Head of caudate nucleus (tissue), 42 donors: ENCODE data around the gene PRKAG1.

Source experiments
- DNase-seq, 42 donors: peaks; one replicate each; pipeline versions ENCODE4 v3.0.0 to v3.0.0-alpha.2; 2020 to 2021; ENCODE audit warnings: mixed read lengths in 7 of 42
- intact Hi-C: fragments of 100-400 bp; cut with DNase I; formaldehyde crosslinking; loops from one replicate; pipeline ENCODE4 v1.15.0; 2022

The PRKAG1 gene

GRCh38 chr12:48993787-48994186 is 24.8 kb downstream of the PRKAG1 start:
- intact Hi-C loops, result no loop called here
- DNase-seq, result no peak

- intact Hi-C loops, result no loop called here
- DNase-seq, result no peak
Observed at GRCh38 chr12:48991247-48992050, 27.1 kb downstream of the PRKAG1 start.

- no peak for DNase-seq
- intact Hi-C loops, result no loop called here
Observed at GRCh38 chr12:48990552-48990951, 28.0 kb downstream of the PRKAG1 start.

- DNase-seq, result peak in 39 of 42 donors; percentile 39 to 90 (median 74)
- intact Hi-C loops, result no loop called here
Observed at GRCh38 chr12:48988030-48988649, 30.4 kb downstream of the PRKAG1 start.

GRCh38 chr12:48986720-48987291 is 31.8 kb downstream of the PRKAG1 start:
- DNase-seq, result no peak
- intact Hi-C loops, result no loop called here

- DNase-seq, result no peak
- intact Hi-C loops, result no loop called here
Observed at GRCh38 chr12:48985901-48986300, 32.7 kb downstream of the PRKAG1 start.

- intact Hi-C loops, result no loop called here
- DNase-seq, result peak in 12 of 42 donors; percentile 22 to 80 (median 49)
Observed at GRCh38 chr12:48985475-48985897, 33.1 kb downstream of the PRKAG1 start.

GRCh38 chr12:48982397-48983080 is 36.0 kb downstream of the PRKAG1 start:
- intact Hi-C loops, result no loop called here
- DNase-seq, result peak in 2 of 42 donors; percentile 34 to 52

GRCh38 chr12:48981757-48982157 is 36.8 kb downstream of the PRKAG1 start:
- peak in 1 of 42 donors; percentile 13 for DNase-seq
- intact Hi-C loops, result no loop called here

- intact Hi-C loops, result no loop called here
- DNase-seq, result peak in 35 of 42 donors; percentile 31 to 83 (median 68)
Observed at GRCh38 chr12:48980953-48981756, 37.4 kb downstream of the PRKAG1 start.

GRCh38 chr12:48980389-48980952 is 38.1 kb downstream of the PRKAG1 start:
- no peak for DNase-seq
- intact Hi-C loops, result no loop called here

GRCh38 chr12:48979602-48980388 is 38.8 kb downstream of the PRKAG1 start:
- DNase-seq, result peak in 1 of 42 donors; percentile 29
- intact Hi-C loops, result no loop called here

GRCh38 chr12:48978741-48979601 is 39.6 kb downstream of the PRKAG1 start:
- intact Hi-C loops, result no loop called here
- peak in 1 of 42 donors; percentile 9 for DNase-seq

GRCh38 chr12:48978291-48978740 is 40.3 kb downstream of the PRKAG1 start, which contains the start of gene WNT1:
Gene WNT1 (plus strand): TSS chr12:48978322. CDS start chr12:48978651, 329 bp downstream.
- DNase-seq, result peak in 1 of 42 donors; percentile 30
- intact Hi-C loops, result no loop called here

GRCh38 chr12:48977290-48978281 is 41.0 kb downstream of the PRKAG1 start:
- intact Hi-C loops, result no loop called here
- DNase-seq, result peak in 22 of 42 donors; percentile 27 to 76 (median 44)
